A549 (cell line): ENCODE measurements around the gene ZNRD2. TPM values are rescaled to one million over a fixed set of nuclear protein-coding genes. Genes with fewer than 3 reads are reported as not detected.
A peak's percentile ranks its signal among the peaks of the same experiment; 100 is the strongest.

Experiments used
- ATAC-seq, 2 experiments: fragments of 200-7000 bp in 1 of 2; fragments of >200 bp in 1 of 2; cut with Nextera tagmentation in 1 of 2; cut with Tn5 transposase in 1 of 2; 3 replicates each; pipeline versions ENCODE4 v1.8.0 to v1.9.1; 2018 to 2020; ENCODE audit warnings: mild to moderate bottlenecking in 1 of 2, moderate library complexity in 1 of 2
- CTCF ChIA-PET: fragments of 300-600 bp; sonication (Branson Sonifier 250); formaldehyde crosslinking; extraction: SDS; loops from one replicate; lab custom pipeline; 2021; ENCODE audit warnings: antibody characterized with exemption, inconsistent platforms; lab: Yijun Ruan, JAX
- POLR2A ChIA-PET: fragments of 350-600 bp; formaldehyde crosslinking; extraction: SDS; loops from one replicate; lab custom pipeline; 2021; ENCODE audit warnings: antibody characterized with exemption, inconsistent platforms; lab: Yijun Ruan, JAX
- DNase-seq, 2 experiments: peaks; one replicate each; pipeline versions ENCODE4 v3.0.0 to v3.0.0-alpha.2; 2011 to 2016; ENCODE audit warnings: low read depth in 1 of 2, low spot score in 1 of 2
- FAIRE-seq: peaks from 2 replicates; lab custom pipeline; 2011; peaks lifted over from hg19 to GRCh38; lab: Jason Lieb, UNC
- H3K27ac ChIP-seq, 2 experiments: fragments of >200 bp; sonication (Bioruptor Twin); formaldehyde crosslinking; 3 replicates each; pipeline ENCODE4 v1.5.1; 2016 to 2017
- H3K4me1 ChIP-seq: fragments of >200 bp; sonication (Bioruptor Twin); formaldehyde crosslinking; 3 replicates; pipeline ENCODE4 v1.6.1; 2016
- H3K4me2 ChIP-seq: fragments of >200 bp; sonication (Bioruptor Twin); formaldehyde crosslinking; 3 replicates; pipeline ENCODE4 v1.6.1; 2016
- H3K4me3 ChIP-seq: fragments of >200 bp; sonication (Bioruptor Twin); formaldehyde crosslinking; 3 replicates; pipeline ENCODE4 v1.5.1; 2016
- H3K9me3 ChIP-seq: fragments of >200 bp; sonication (Bioruptor Twin); formaldehyde crosslinking; 3 replicates; pipeline ENCODE4 v1.6.1; 2016
- BCL3 ChIP-seq: fragments of >200 bp; sonication (Bioruptor Twin); formaldehyde crosslinking; IDR thresholded peaks from 3 replicates; pipeline ENCODE4 v1.6.1; 2016
- CEBPB ChIP-seq, 2 experiments: fragments of >200 bp in 1 of 2; sonication (Bioruptor Twin) in 1 of 2; formaldehyde crosslinking in 1 of 2; IDR thresholded peaks; 2 replicates each; pipeline ENCODE4 v1.6.1; 2012 to 2016
- CHD4 ChIP-seq: fragments of 200-600 bp; sonication (generic); IDR thresholded peaks from 2 replicates; pipeline ENCODE4 v1.6.1; 2016; ENCODE audit warnings: antibody characterized with exemption, mild to moderate bottlenecking, borderline replicate concordance
- EP300 ChIP-seq, 2 experiments: fragments of >200 bp; sonication (Bioruptor Twin); formaldehyde crosslinking; IDR thresholded peaks; 2 replicates in 1 of 2; 3 replicates in 1 of 2; pipeline ENCODE4 v1.6.1; 2016 to 2017
- ESRRA ChIP-seq: fragments of 150-350 bp; IDR thresholded peaks from 2 replicates; pipeline ENCODE4 v1.6.1; 2014; ENCODE audit warnings: mild to moderate bottlenecking, low read length, borderline replicate concordance
- HDAC2 ChIP-seq: fragments of 200-600 bp; sonication (generic); IDR thresholded peaks from 2 replicates; pipeline ENCODE4 v1.6.1; 2016
- HMGXB4 ChIP-seq: fragments of 250-450 bp; sonication (Bioruptor Pico); IDR thresholded peaks from 2 replicates; pipeline ENCODE4 v1.5.0; 2021; ENCODE audit warnings: mild to moderate bottlenecking, moderate library complexity, borderline replicate concordance
- HOXB5 ChIP-seq: fragments of 250-450 bp; sonication (Bioruptor Pico); IDR thresholded peaks from 2 replicates; pipeline ENCODE4 v1.5.0; 2020; ENCODE audit warnings: mild to moderate bottlenecking, moderate library complexity
- JUN ChIP-seq, 2 experiments: fragments of >200 bp; sonication (Bioruptor Twin); formaldehyde crosslinking; IDR thresholded peaks; 2 replicates in 1 of 2; 3 replicates in 1 of 2; pipeline ENCODE4 v1.6.1; 2016 to 2017
- KDM5A ChIP-seq: fragments of 200-600 bp; sonication (generic); IDR thresholded peaks from 2 replicates; pipeline ENCODE4 v1.6.1; 2016; ENCODE audit warnings: antibody characterized with exemption, mild to moderate bottlenecking
- MYC ChIP-seq: IDR thresholded peaks from 2 replicates; pipeline ENCODE4 v1.6.1; 2012; ENCODE audit warnings: mild to moderate bottlenecking, inconsistent platforms, low read length, improper control_type of control experiment, borderline replicate concordance
- NFE2L2 ChIP-seq: fragments of 150-350 bp; conservative IDR thresholded peaks from 2 replicates; pipeline ENCODE4 v1.6.1; 2014; ENCODE audit warnings: low read length
- TP53 ChIP-seq: fragments of 250-450 bp; sonication (Bioruptor Pico); IDR thresholded peaks from 2 replicates; pipeline ENCODE4 v1.5.0; 2021; ENCODE audit warnings: mild to moderate bottlenecking, moderate library complexity
- USF2 ChIP-seq: fragments of 450-650 bp; IDR thresholded peaks from 2 replicates; pipeline ENCODE4 v1.6.1; 2014; ENCODE audit warnings: antibody characterized with exemption
- ZNF302 ChIP-seq: fragments of 250-450 bp; sonication (Bioruptor Pico); IDR thresholded peaks from 2 replicates; pipeline ENCODE4 v1.9.0; 2021; ENCODE audit warnings: inconsistent platforms, mild to moderate bottlenecking, moderate library complexity
- WGBS: methylation state at CpG from one replicate; pipeline ENCODE4 v1.1.6; 2017; ENCODE audit errors: missing lambda C conversion rate; 5-methylcytosine and 5-hydroxymethylcytosine counted together
- polyA plus RNA-seq, 4 experiments: library from polyadenylated mRNA; depleted of rRNA in 3 of 4; stranded (reverse); fragments of >200 nt; fragmentation: RNase III in 1 of 4; extraction: RNeasy Plus Mini Kit Qiagen cat#74134 plus additional on column Dnase treatment in 1 of 4; gene quantifications; 2 replicates in 3 of 4; 3 replicates in 1 of 4; pipeline ENCODE4 v1.2.3, GENCODE V29; 2011 to 2017
- TF ChIP-seq, protein P1 (sequence below): fragments of >200 bp; sonication (Bioruptor Twin); formaldehyde crosslinking; IDR thresholded peaks from 3 replicates; pipeline ENCODE4 v1.5.1; 2016

The ZNRD2 gene
- polyA plus RNA-seq, 2 of the 4 experiments (the other 2 are of a cell fraction), result 28.2 to 66.1 TPM

DNA sequence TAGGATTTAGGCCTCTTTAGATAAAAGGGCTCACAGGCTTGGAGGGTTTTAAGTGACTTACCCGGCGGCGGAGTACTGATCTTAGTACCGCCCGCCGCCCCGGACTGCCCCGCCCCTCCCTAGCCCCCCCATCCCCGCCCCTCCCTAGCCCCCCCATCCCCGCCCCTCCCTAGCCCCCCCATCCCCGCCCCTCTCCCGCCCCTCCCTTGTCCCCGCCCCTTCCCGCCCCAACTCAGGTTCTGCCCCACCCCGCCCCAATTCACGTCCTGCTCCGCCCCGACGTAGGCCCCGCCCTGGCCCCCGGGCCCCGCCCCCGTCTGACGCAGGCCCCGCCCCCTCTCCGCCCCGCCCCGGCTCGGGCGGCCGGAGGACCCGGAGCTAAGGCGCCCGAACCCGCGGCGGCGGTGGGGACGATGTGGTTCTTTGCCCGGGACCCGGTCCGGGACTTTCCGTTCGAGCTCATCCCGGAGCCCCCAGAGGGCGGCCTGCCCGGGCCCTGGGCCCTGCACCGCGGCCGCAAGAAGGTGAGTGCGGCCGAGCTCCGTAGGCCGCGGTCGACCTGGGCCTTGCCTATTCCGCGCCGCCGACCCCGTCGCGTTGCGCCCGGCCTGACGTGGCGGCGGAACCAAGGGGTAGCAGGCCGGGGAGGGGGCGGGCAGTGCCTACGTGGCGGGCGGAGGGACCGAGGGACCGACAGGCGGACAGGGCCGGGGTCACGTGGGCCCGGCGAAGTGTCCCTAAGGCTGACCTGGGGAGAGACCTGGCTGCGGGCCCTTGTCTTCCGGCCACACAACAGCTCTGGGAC, 45.3 kb upstream of the ZNRD2 start, which contains the start of gene SCYL1 (continued):
- TF ChIP-seq CEBPB (IDR thresholded peaks at IDR 0.05), result no peak
- TF ChIP-seq HMGXB4 (CRISPR knock-in tag), result peak; percentile 73; the same call in 1 of the 2 replicates

DNA sequence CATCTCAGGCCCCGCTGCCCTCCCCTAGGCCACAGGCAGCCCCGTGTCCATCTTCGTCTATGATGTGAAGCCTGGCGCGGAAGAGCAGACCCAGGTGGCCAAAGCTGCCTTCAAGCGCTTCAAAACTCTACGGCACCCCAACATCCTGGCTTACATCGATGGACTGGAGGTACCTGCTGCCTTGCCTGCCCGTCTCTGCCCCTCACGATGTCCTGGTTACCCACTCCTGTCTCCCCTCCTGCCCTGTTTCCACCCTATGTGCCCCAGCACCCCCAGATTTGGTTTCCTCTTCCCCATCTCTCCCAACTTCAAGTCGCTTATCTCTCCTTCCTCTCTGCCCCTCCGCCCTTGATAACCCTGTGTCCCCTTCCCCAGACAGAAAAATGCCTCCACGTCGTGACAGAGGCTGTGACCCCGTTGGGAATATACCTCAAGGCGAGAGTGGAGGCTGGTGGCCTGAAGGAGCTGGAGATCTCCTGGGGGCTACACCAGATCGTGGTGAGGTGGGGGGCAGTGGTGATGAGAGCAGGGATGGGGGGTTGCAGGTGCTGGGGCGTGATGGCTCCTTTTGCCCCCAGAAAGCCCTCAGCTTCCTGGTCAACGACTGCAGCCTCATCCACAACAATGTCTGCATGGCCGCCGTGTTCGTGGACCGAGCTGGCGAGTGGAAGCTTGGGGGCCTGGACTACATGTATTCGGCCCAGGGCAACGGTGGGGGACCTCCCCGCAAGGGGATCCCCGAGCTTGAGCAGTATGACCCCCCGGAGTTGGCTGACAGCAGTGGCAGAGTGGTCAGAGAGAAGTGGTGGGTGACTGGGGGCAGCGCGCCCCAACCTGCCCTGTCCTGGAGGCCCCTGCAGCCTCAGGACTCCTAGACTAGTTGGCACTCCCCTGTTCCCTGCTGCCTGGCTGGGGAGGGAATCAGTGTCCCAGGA, 44.5 kb upstream of the ZNRD2 start:
- POLR2A ChIA-PET, result interaction anchor here (0.6 to 1.5 kb wide), 8 partner anchors 17 to 264 kb away, joined by 3 to 5 read pairs (median 4); partner anchors contain the start of genes FAM89B, MALAT1, POLA2 and ZNRD2
- WGBS, result 63% methylated on average over 31 of the region's 31 CpGs
- H3K9me3 ChIP-seq, result no peaks in the 10 kb centered on the region
- peak overlapping the region; percentile 90 to 99 for H3K27ac ChIP-seq
- no peak for DNase-seq
- CTCF ChIA-PET, result interaction anchor here (0.8 to 5.0 kb wide), 8 partner anchors 12 to 68 kb away, joined by 3 to 33 read pairs (median 8); partner anchors contain the start of genes FAM89B and ZNRD2
- peak overlapping the region; percentile 99 for H3K4me2 ChIP-seq
- ATAC-seq, result peak in 1 of 2 experiments; percentile 27; a peak in 2 of 6 replicates
- peak overlapping the region; percentile 94 for H3K4me3 ChIP-seq
- H3K4me1 ChIP-seq, result peaks cover 18% of the 10 kb centered on the region
- TF ChIP-seq HOXB5 (CRISPR knock-in tag) (no peak), NFE2L2 (no peak), ESRRA (no peak), EP300 (IDR thresholded peaks at IDR 0.05) (no peak), MYC (no peak), TP53 (CRISPR knock-in tag) (no peak), KDM5A (no peak), ZNF302 (CRISPR knock-in tag) (no peak), BCL3 (no peak), JUN (IDR thresholded peaks at IDR 0.05) (no peak), CHD4 (no peak), USF2 (no peak), HDAC2 (no peak)
- TF ChIP-seq, protein P1, sequence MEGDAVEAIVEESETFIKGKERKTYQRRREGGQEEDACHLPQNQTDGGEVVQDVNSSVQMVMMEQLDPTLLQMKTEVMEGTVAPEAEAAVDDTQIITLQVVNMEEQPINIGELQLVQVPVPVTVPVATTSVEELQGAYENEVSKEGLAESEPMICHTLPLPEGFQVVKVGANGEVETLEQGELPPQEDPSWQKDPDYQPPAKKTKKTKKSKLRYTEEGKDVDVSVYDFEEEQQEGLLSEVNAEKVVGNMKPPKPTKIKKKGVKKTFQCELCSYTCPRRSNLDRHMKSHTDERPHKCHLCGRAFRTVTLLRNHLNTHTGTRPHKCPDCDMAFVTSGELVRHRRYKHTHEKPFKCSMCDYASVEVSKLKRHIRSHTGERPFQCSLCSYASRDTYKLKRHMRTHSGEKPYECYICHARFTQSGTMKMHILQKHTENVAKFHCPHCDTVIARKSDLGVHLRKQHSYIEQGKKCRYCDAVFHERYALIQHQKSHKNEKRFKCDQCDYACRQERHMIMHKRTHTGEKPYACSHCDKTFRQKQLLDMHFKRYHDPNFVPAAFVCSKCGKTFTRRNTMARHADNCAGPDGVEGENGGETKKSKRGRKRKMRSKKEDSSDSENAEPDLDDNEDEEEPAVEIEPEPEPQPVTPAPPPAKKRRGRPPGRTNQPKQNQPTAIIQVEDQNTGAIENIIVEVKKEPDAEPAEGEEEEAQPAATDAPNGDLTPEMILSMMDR, result no peak
- TF ChIP-seq, all 56 proteins: peak for 0
- FAIRE-seq, result no peak
